Right renal pelvis (tissue), 4 donors: Measurements from ENCODE around the gene DDX39B. TPM values are rescaled to one million over a fixed set of nuclear protein-coding genes. Genes with fewer than 3 reads are reported as not detected.
A peak's percentile ranks its signal among the peaks of the same experiment; 100 is the strongest.
"Not testable (repeated sequence)": the region's sequence is repeated elsewhere in the genome, so short reads cannot be mapped to it uniquely, and the experiment has no call there.

ENCODE experiments used
- DNase-seq, 4 donors: peaks; one replicate each; pipeline ENCODE4 v3.0.0-alpha.2; 2013; ENCODE audit warnings: low read depth in 4 of 4, low spot score in 3 of 4, missing footprints in 1 of 4
- polyA plus RNA-seq, 4 donors: library from polyadenylated mRNA; unstranded; fragments of 120-200 nt; gene quantifications; one replicate each; pipeline ENCODE4 v1.2.1, GENCODE V29; 2013; ENCODE audit not compliant: insufficient read length in 4 of 4

The DDX39B gene
- 100 to 1,000 TPM; 498 to 550 (median 542) TPM for polyA plus RNA-seq

GRCh38 chr6:31541658-31542521, at the start of gene DDX39B:
TSS of gene DDX39B (minus strand) at chr6:31542003. CDS start at chr6:31540532, 1,471 bp downstream.
- peak; percentile 95 to 97 (median 96) for DNase-seq

- DNase-seq = not testable (repeated sequence)
Measured at GRCh38 chr6:31590691-31591090, 48.9 kb upstream of the DDX39B start.

DNA sequence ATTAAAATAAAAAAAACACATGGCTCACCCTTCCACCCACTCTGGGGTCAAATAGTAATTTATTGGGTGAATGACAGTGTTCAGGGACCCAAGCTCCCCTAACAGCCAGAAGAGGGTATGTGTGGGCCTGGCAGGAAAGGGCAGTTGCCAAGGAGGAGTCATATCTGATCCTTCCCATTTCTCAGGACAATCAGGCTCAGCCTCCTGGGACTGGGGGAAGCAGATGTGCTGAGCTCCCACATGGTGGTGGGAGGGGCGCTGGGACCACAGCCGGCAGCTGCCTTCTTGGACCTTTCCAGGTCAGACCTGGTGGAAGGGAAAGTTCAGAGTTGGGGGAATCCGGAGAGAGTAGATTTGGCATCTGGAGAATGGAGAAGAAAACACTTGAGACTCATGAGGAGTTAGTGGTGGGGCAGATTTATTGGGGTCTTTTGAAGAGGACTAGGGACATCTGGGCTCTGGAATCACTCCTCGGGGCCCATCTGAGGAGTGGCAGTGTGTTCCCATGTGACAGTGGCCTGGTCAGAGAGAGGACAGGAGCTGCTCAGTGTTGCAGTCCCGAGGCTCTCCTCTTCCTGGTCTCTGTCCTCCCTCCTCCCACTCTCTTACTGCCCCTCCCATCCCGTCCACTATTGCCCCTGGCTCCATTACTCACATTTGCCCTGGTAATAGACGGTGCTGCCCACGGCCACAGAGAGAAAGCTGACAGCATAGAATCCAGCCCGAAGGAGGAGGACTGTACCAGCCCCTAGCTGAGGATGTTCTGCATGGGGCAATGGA, 47.3 kb upstream of the DDX39B start:
- no peak for DNase-seq

DNA sequence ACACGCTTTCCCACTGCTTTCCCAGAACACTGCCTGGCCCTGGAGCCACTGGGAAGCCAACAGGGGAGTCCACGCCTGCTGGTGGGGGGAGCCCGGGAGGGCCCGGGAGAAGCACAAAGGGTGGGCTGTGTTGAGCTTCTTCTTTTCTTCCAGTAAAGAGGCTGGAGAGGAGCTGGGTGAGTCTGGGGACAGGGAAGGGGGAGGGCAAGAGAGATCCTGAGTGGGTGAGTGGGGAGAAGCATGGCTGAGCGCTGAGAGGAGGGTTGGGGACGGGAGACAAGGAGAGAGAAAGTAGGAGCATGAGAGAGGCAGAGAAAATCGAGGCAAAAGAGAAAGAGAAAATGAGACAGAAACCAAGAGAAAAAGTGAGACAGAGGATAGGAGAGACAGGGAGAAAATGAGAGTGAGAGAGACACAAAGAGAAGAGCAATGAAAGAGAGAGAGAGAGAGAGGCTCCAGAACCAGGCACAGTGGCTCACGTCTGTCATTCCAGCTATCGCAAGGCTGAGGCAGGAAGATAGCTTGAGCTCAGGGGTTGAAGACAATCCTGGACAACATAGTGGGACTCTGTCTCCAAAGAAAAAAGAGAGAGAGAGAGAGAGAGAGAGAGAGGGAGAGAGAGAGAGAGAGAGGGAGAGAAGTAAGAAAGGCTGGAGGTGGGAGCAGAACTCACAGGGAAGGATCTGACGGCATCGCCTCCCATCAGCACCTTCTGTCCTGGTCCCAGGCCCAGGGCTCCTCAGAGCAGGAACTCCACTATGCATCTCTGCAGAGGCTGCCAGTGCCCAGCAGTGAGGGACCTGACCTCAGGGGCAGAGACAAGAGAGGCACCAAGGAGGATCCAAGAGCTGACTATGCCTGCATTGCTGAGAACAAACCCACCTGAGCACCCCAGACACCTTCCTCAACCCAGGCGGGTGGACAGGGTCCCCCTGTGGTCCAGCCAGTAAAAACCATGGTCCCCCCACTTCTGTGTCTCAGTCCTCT, 46.3 kb upstream of the DDX39B start:
- no peak for DNase-seq

DNA sequence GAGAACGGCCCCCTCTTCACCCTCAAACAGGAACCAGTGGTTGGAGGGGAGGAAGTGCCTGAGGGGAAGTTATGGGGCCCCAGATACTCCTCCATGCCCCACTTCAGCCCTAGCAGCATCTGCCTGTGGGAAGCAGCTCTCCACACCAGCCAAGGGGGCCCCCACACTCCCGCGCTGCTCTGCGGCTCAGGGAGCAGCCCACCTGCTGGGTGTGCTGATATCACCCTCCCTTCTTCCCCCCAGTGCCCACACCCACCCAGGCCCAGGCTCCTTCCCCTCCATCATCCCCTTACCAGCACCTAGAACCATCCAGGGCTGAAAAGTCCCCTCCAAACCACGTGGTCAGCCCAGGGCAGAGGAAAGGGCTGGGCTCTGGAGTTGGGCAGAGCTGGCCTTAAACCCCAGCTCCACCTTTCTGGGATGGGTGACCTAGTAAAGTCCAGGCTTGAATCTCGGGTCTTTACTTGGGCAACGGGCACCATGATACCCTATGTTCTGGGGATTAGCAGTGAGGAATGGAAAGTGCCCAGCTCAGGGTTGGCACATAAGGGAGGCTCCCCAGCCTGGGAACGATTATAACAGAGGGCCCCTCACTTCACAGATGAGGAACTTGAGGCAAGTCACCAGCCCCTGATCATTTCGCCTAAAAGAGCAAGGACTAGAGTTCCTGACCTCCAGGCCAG, 44.9 kb upstream of the DDX39B start:
- DNase-seq = no peak

- DNase-seq = no peak
Measured at GRCh38 chr6:31586008-31586407, 44.2 kb upstream of the DDX39B start, which contains the start of gene LST1. TSS of gene LST1 (plus strand) at chr6:31586277. CDS start at chr6:31587300, 1,023 bp downstream.

DNA sequence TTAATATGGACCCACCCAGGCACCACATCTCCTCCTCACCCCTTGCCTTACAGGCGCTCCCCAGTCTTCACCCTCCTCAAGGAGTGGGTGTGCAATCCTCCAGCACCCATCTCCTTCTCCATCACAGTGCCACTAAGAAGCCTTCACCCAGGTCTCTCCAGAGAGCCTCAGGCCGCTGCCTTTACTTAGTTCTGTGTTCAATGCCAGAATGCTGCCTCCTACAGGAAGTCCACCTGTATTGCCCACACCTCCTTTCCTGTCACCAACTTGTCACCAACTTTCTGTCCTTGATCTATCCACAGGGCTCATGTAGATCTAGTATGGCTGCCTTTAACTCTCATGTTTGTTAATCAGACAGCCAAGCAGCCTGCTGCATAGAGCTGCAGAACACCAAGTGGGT, 43.7 kb upstream of the DDX39B start:
- no peak for DNase-seq

DNA sequence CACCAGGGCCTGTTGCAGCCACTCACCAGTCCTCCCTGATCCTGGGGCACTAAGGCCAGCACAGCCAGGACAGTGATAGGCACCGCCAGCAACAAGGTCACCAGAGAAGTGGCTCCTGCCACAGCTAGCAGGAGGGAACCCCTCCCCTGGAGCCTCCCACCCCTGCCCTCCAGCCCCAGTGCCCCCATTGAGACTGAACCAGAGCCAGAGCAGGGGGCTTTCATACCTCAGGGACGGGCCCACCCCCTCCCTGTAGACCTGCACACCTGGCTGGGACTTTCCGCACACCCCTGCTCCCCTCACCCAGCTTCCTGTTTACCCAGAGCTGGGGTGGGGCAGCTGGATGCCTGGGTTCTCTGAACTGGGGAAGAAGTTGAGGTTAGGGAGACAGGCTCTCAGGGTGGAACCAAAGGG, 40.4 kb upstream of the DDX39B start, which contains the start of gene LTB:
TSS of gene LTB (minus strand) at position 195 of the 414 bp plus-strand sequence. CDS start at position 188, 7 bp downstream.
- no peak for DNase-seq

- peak in 1 of 4 donors; percentile 12 for DNase-seq
Measured at GRCh38 chr6:31581434-31582229, 39.8 kb upstream of the DDX39B start.

DNA sequence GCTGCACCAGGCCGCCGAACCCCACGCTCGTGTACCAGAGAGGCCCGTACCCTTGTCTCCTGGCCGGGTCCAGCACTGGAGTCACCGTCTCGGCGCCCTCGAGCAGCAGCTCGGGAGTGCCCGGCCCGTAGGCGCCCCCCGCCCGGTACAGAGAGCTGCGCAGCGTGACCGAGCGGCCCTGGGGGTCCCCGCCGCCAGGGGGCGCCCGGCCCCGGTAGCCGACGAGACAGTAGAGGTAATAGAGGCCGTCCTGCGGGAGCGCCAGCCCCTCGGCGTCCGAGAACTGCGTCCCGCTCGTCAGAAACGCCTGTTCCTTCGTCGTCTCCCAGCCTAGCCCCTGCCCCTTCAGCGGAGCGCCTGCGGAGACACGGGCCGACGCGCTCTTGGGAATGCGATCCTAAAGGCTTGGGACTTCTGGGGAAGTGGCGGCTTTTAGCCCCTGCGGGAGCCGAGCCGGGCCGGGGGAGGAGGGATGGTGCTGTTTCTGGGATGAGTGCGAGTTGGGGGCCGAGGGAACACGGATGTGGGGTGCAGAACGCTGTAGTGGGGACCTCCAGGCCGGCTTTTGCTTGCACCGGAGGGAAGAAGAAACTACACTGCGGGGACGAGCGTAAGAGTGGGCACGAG, 39.1 kb upstream of the DDX39B start:
- peak; percentile 72 to 83 (median 74) for DNase-seq

- DNase-seq = no peak
Measured at GRCh38 chr6:31580438-31580740, 38.6 kb upstream of the DDX39B start.

DNA sequence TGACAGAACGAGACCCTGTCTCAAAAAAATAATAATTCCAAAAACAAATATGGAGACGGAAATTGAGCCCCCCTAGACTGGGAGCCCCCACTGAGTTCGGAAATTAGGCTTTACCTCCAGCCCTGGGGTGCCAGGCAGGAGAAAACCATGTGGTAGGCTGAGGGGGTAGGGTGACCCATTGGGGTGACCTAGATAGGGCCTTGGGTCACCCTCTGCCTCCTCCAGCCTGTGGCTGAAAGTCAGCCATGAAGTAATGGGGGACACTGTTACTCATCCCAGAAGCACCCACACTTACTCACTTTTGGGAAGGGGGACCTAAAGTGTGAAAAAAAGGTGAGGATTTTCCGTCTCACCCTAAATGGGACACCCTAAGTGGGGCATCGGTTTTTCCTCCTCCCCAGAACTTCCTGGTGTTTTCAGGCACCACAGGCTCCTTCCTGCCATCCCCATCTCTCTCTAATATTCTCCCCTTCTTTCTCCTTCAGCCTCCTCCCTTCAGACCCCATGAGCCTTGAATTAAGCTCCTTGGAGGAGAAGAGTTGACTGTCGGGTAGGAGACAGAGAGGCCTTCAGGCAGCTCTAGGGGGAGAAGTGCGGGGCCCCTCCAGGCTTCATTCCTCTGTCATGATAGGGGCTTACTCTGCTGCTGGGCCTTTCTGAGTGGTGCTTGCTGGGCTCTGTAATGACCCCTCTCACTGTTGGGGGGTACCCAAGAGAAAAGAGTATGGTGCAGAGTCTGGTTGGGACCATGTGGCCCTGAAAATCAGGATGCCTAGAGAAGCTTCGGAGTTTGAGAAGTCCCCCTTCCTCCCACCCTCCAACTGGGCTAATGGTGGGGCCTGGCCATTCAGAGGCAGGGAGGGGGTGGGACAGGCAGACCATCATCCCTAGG, 38.0 kb upstream of the DDX39B start:
- no peak for DNase-seq

DNA sequence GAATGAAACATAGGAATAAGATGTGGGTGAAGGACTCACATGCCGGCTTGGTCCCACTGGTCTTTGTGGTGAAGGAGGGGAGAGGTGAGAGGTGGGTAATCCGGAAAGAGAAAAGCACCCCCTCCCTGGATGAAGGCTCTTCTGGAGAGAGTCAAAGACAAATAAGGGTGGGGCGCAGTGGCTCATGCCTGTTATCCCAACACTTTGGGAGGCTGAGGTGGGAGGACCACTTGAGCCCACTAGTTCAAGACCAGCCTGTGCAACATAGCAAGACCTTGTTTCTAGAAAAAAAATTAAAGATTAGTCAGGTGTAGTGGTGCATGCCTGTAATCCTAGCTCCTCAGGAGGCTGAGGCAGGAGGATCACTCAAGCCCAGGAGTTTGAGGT, 37.3 kb upstream of the DDX39B start:
- DNase-seq = no peak

GRCh38 chr6:31578184-31579118, 36.6 kb upstream of the DDX39B start:
- DNase-seq = no peak

- no peak for DNase-seq
Measured at GRCh38 chr6:31577579-31577966, 35.8 kb upstream of the DDX39B start.

GRCh38 chr6:31576897-31577578, 35.2 kb upstream of the DDX39B start:
- no peak for DNase-seq
